Occipital lobe (tissue), 2 donors: ENCODE data around the gene SH2D5. TPM values are rescaled to one million over a fixed set of nuclear protein-coding genes. Genes with fewer than 3 reads are reported as not detected.
"Not testable (repeated sequence)": the region's sequence is repeated elsewhere in the genome, so short reads cannot be mapped to it uniquely, and the experiment has no call there.

ENCODE experiments used
- DNase-seq: peaks from one replicate; lab custom pipeline; 2025; lab: John Stamatoyannopoulos, UW
- total RNA-seq: library from RNA; depleted of rRNA; stranded (reverse); fragments of >200 nt; gene quantifications from one replicate; pipeline ENCODE4 v1.2.3, GENCODE V29; 2014

SH2D5 gene
- total RNA-seq, 1 donor from 2014 or later = 0.62 TPM

- peak; percentile 80 for DNase-seq
Observed at GRCh38 chr1:20696397-20697333, 35.8 kb downstream of the SH2D5 start.

- DNase-seq = no peak
Observed at GRCh38 chr1:20695515-20695914, 37.0 kb downstream of the SH2D5 start.

- no peak for DNase-seq
Observed at GRCh38 chr1:20693623-20694022, 38.9 kb downstream of the SH2D5 start.

GRCh38 chr1:20691872-20692271, 40.6 kb downstream of the SH2D5 start:
- DNase-seq = no peak

GRCh38 chr1:20689645-20690056, 42.9 kb downstream of the SH2D5 start:
- DNase-seq = no peak

GRCh38 chr1:20686883-20687725, 45.4 kb downstream of the SH2D5 start:
- DNase-seq = no peak

- peak; percentile 23 for DNase-seq
Observed at GRCh38 chr1:20685741-20686140, 46.8 kb downstream of the SH2D5 start.

GRCh38 chr1:20685099-20685662, 47.3 kb downstream of the SH2D5 start:
- peak; percentile 66 for DNase-seq

GRCh38 chr1:20684651-20685050, 47.9 kb downstream of the SH2D5 start:
- DNase-seq = no peak

- no peak for DNase-seq
Observed at GRCh38 chr1:20684050-20684620, 48.4 kb downstream of the SH2D5 start.

- DNase-seq = no peak
Observed at GRCh38 chr1:20683614-20684013, 48.9 kb downstream of the SH2D5 start.

GRCh38 chr1:20682571-20683236, 49.8 kb downstream of the SH2D5 start:
- no peak for DNase-seq

- no peak for DNase-seq
Observed at GRCh38 chr1:20681999-20682398, 50.5 kb downstream of the SH2D5 start.

GRCh38 chr1:20680269-20680668, 52.2 kb downstream of the SH2D5 start:
- no peak for DNase-seq

GRCh38 chr1:20678599-20678998, 53.9 kb downstream of the SH2D5 start:
- DNase-seq = no peak

- DNase-seq = not testable (repeated sequence)
Observed at GRCh38 chr1:20673626-20674025, 58.9 kb downstream of the SH2D5 start.

GRCh38 chr1:20672265-20672632, 60.3 kb downstream of the SH2D5 start:
- no peak for DNase-seq

- no peak for DNase-seq
Observed at GRCh38 chr1:20670936-20671335, 61.6 kb downstream of the SH2D5 start.
